PC-3 (cell line): ENCODE measurements around the gene C11orf97.

Experiments
- CTCF ChIP-seq: fragments of 300-600 bp; sonication (generic); conservative IDR thresholded peaks from 2 replicates; pipeline ENCODE4 v1.5.1; 2017; ENCODE audit warnings: antibody characterized with exemption, low read depth, mild to moderate bottlenecking, low read length
- EZH2 ChIP-seq: fragments of 300-600 bp; sonication (generic); IDR thresholded peaks from one replicate; pipeline ENCODE4 v1.6.1; 2017; ENCODE audit warnings: antibody characterized with exemption, mild to moderate bottlenecking, low read length; ENCODE audit not compliant: unreplicated experiment
- EZH2phosphoT487 ChIP-seq: fragments of 300-600 bp; sonication (generic); IDR thresholded peaks from 2 replicates; pipeline ENCODE4 v1.6.1; 2018; ENCODE audit warnings: mild to moderate bottlenecking, antibody characterized with exemption, low read length, borderline replicate concordance

GRCh38 chr11:94525546-94526324 lies 13.5 kb downstream of the C11orf97 start:
- TF ChIP-seq CTCF = no peak
- no peak for TF ChIP-seq EZH2phosphoT487
- no peak for TF ChIP-seq EZH2
